ENCODE results near the gene PDZD4. TPM values are rescaled to one million over a fixed set of nuclear protein-coding genes. Genes with fewer than 3 reads are reported as not detected.

The PDZD4 gene
- total and polyA plus RNA-seq, 2 of the 4 experiments (the other 2 are of a cell fraction), result under 0.01 to 0.38 TPM

DNA sequence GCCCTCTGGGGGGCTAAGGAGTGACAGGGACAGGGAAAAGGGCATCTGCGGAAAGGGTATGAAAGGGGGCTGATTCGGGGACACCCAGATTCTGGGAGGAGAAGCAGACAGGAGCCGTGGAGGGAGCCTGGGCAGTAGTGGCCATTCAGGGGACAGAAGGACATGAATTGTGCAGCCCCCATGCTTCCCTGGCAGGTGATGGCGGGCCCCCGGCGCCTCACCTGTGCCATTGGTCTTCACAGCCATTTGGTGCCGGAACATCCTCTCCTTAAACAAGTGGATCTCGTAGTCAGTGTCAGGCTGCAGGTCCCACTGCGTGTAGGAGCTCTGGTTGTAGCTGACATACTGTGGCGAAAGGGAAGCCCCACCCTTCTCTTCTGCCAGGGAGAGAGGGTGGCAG is 33.8 kb upstream of the PDZD4 start:
- Histone ChIP-seq H2AK5ac (ENCODE audit: low read depth, low read length) (no peak overlapping the region), H2AK9ac (replicated peaks; ENCODE audit: low read depth, low read length, poor library complexity) (no peak overlapping the region), H4K5ac (ENCODE audit: low read depth, low read length) (no peak overlapping the region), H3K79me1 (ENCODE audit: low read depth in 1 of 2, low read length in 2 of 2) (no peaks in the 10 kb centered on the region), H2AFZ (replicated peaks; ENCODE audit: low read length, poor library complexity) (no peak overlapping the region), H2BK120ac (ENCODE audit: low read depth, low read length) (no peak overlapping the region), H3K9me3 (ENCODE audit: control insufficient read depth, insufficient read depth, low read length) (peaks cover 6% of the 10 kb centered on the region), H3K36me3 (ENCODE audit: control insufficient read depth, insufficient read depth, low read length) (no peaks in the 10 kb centered on the region), H3K27me3 (ENCODE audit: control insufficient read depth, insufficient read depth, low read length) (peaks cover 23% of the 10 kb centered on the region; the same call in 1 of the 2 replicates), H3K14ac (replicated peaks; ENCODE audit: low read depth, low read length) (no peak overlapping the region), H3K27ac (ENCODE audit: insufficient read depth, low read length) (no peak overlapping the region), H4K91ac (ENCODE audit: insufficient read depth, low read depth, low read length) (no peak overlapping the region), H2BK20ac (ENCODE audit: low read depth, low read length) (no peak overlapping the region), H2BK15ac (ENCODE audit: low read depth, low read length) (no peak overlapping the region), H3K9me1 (ENCODE audit: insufficient read depth, low read length) (no peaks in the 10 kb centered on the region), H4K20me1 (ENCODE audit: insufficient read depth, low read length) (no peaks in the 10 kb centered on the region), H3K23ac (ENCODE audit: low read depth, low read length) (no peak overlapping the region), H2BK5ac (ENCODE audit: low read depth, low read length, poor library complexity, severe bottlenecking) (no peak overlapping the region), H4K8ac (ENCODE audit: low read depth in 2 of 2, low read length in 2 of 2) (no peak overlapping the region), H3K4me3 (ENCODE audit: insufficient read depth, low read depth, low read length) (no peak overlapping the region), H3K4me2 (ENCODE audit: low read depth, low read length) (no peak overlapping the region), H3K4ac (ENCODE audit: low read depth, low read length) (no peak overlapping the region), H3K9ac (ENCODE audit: low read depth, low read length) (no peak overlapping the region), H3K18ac (ENCODE audit: low read depth, low read length) (no peak overlapping the region), H3K4me1 (ENCODE audit: control insufficient read depth, insufficient read depth, low read length) (no peaks in the 10 kb centered on the region), H3K56ac (ENCODE audit: extremely low read depth, insufficient read depth, low read length) (no peak overlapping the region)
- no peak for ATAC-seq (ENCODE audit: low read depth)
- CTCF ChIA-PET, result no interaction called here
- in situ Hi-C loops (cut with MboI; ENCODE audit: low sequenced_read_pairs) (no loop called here), intact Hi-C loops (cut with micrococcal nuclease) (no loop called here), dilution Hi-C loops (cut with HindIII; ENCODE audit: low sequenced_read_pairs, unreplicated experiment) (no loop called here)
- BruUV-seq (replicated peaks), result no TSS peak
- WGBS, 2 experiments (ENCODE audit: extremely low coverage in 2 of 2, insufficient read length in 1 of 2), result 65% methylated on average over 6 of the region's 10 CpGs; no CpG with 5 or more reads in 1 of the 2 experiments
- DNase-seq, result no peak
- POLR2A ChIA-PET (ENCODE audit: unreplicated experiment), result no interaction called here
- TF ChIP-seq, protein P1, sequence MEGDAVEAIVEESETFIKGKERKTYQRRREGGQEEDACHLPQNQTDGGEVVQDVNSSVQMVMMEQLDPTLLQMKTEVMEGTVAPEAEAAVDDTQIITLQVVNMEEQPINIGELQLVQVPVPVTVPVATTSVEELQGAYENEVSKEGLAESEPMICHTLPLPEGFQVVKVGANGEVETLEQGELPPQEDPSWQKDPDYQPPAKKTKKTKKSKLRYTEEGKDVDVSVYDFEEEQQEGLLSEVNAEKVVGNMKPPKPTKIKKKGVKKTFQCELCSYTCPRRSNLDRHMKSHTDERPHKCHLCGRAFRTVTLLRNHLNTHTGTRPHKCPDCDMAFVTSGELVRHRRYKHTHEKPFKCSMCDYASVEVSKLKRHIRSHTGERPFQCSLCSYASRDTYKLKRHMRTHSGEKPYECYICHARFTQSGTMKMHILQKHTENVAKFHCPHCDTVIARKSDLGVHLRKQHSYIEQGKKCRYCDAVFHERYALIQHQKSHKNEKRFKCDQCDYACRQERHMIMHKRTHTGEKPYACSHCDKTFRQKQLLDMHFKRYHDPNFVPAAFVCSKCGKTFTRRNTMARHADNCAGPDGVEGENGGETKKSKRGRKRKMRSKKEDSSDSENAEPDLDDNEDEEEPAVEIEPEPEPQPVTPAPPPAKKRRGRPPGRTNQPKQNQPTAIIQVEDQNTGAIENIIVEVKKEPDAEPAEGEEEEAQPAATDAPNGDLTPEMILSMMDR (conservative IDR thresholded peaks at IDR 0.05; ENCODE audit: low read depth, low read length), result no peak
- TF ChIP-seq RCOR1 (IDR thresholded peaks at IDR 0.05; ENCODE audit: insufficient replicate concordance, low read length), result no peak
- TF ChIP-seq MAFK (IDR thresholded peaks at IDR 0.05; ENCODE audit: low read depth, low read length), result no peak
- no peak for TF ChIP-seq NFE2L2 (IDR thresholded peaks at IDR 0.05; ENCODE audit: low read depth, low read length)
- TF ChIP-seq CHD1 (IDR thresholded peaks at IDR 0.05; ENCODE audit: low read depth, low read length), result no peak
- TF ChIP-seq MAZ (IDR thresholded peaks at IDR 0.05; ENCODE audit: borderline replicate concordance, low read depth, low read length), result no peak
- TF ChIP-seq CEBPB (IDR thresholded peaks at IDR 0.05; ENCODE audit: low read depth, low read length), result no peak
- no peak for TF ChIP-seq FOS (IDR thresholded peaks at IDR 0.05; ENCODE audit: low read depth, low read length)
- TF ChIP-seq SMC3 (IDR thresholded peaks at IDR 0.05; ENCODE audit: low read depth, low read length), result no peak
- TF ChIP-seq, protein P2, sequence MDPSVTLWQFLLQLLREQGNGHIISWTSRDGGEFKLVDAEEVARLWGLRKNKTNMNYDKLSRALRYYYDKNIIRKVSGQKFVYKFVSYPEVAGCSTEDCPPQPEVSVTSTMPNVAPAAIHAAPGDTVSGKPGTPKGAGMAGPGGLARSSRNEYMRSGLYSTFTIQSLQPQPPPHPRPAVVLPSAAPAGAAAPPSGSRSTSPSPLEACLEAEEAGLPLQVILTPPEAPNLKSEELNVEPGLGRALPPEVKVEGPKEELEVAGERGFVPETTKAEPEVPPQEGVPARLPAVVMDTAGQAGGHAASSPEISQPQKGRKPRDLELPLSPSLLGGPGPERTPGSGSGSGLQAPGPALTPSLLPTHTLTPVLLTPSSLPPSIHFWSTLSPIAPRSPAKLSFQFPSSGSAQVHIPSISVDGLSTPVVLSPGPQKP (IDR thresholded peaks at IDR 0.05; ENCODE audit: borderline replicate concordance, low read depth, low read length), result no peak
- TF ChIP-seq MXI1 (IDR thresholded peaks at IDR 0.05; ENCODE audit: borderline replicate concordance, low read depth, low read length), result no peak
- no peak for TF ChIP-seq POLR2A (IDR thresholded peaks at IDR 0.05; ENCODE audit: low read depth, low read length)
- TF ChIP-seq RAD21 (IDR thresholded peaks at IDR 0.05; ENCODE audit: low read length), result no peak
- no peak for TF ChIP-seq BHLHE40 (IDR thresholded peaks at IDR 0.05; ENCODE audit: low read depth, low read length)

Measured in IMR-90 (cell line).